OCI-LY1 (cell line): ENCODE results near the gene TF.

Experiments used
- H2AFZ ChIP-seq: fragments of 200-600 bp; sonication (generic), shearing (Covaris generic); 2 replicates; pipeline ENCODE4 v1.6.0; 2014; ENCODE audit warnings: antibody characterized with exemption, mild to moderate bottlenecking, low read length
- H3F3A ChIP-seq: fragments of 200-600 bp; sonication (generic), shearing (Covaris generic); 2 replicates; pipeline ENCODE4 v1.6.0; 2014; ENCODE audit warnings: mild to moderate bottlenecking, antibody characterized with exemption, low read length, moderate library complexity; ENCODE audit not compliant: insufficient read depth
- H3K27ac ChIP-seq: fragments of 200-600 bp; sonication (generic); 2 replicates; pipeline ENCODE4 v1.5.1; 2014; ENCODE audit warnings: low read length, mixed run types, mild to moderate bottlenecking, low read depth; ENCODE audit not compliant: poor library complexity, severe bottlenecking
- H3K27me3 ChIP-seq: fragments of 200-600 bp; sonication (generic); 2 replicates; pipeline ENCODE4 v1.6.0; 2014; ENCODE audit warnings: antibody characterized with exemption, mild to moderate bottlenecking, low read length, moderate library complexity; ENCODE audit not compliant: insufficient read depth
- H3K36me3 ChIP-seq: fragments of 200-600 bp; sonication (generic); 2 replicates; pipeline ENCODE4 v1.6.1; 2014; ENCODE audit warnings: mild to moderate bottlenecking, antibody characterized with exemption, low read length, moderate library complexity, mixed read lengths; ENCODE audit not compliant: insufficient read depth
- H3K4me1 ChIP-seq: fragments of 200-600 bp; sonication (generic); 2 replicates; pipeline ENCODE4 v1.5.1; 2014; ENCODE audit warnings: mild to moderate bottlenecking, low read length, moderate library complexity; ENCODE audit not compliant: insufficient read depth, severe bottlenecking
- H3K4me2 ChIP-seq: fragments of 200-600 bp; sonication (generic), shearing (Covaris generic); 2 replicates; pipeline ENCODE4 v1.6.1; 2014; ENCODE audit warnings: low read length
- H3K4me3 ChIP-seq: fragments of 200-600 bp; sonication (generic); 2 replicates; pipeline ENCODE4 v1.5.1; 2014; ENCODE audit warnings: low read length, low read depth, mild to moderate bottlenecking, mixed read lengths; ENCODE audit not compliant: poor library complexity, severe bottlenecking
- H3K79me2 ChIP-seq: fragments of 200-600 bp; shearing (Covaris generic); 2 replicates; pipeline ENCODE4 v1.6.1; 2016; ENCODE audit warnings: mixed run types, low read length, mixed read lengths; ENCODE audit not compliant: insufficient read depth
- H3K9ac ChIP-seq: fragments of 200-600 bp; sonication (generic), shearing (Covaris generic); 2 replicates; pipeline ENCODE4 v1.6.1; 2014; ENCODE audit warnings: mild to moderate bottlenecking, low read length, mixed read lengths
- H3K9me2 ChIP-seq: fragments of 200-600 bp; sonication (generic), shearing (Covaris generic); 2 replicates; pipeline ENCODE4 v1.6.1; 2014; ENCODE audit warnings: low read depth, mild to moderate bottlenecking, low read length, mixed read lengths
- H3K9me3 ChIP-seq: fragments of 200-600 bp; shearing (Covaris generic); 2 replicates; pipeline ENCODE4 v1.6.1; 2014; ENCODE audit warnings: low read length, mixed read lengths
- H4K20me1 ChIP-seq: fragments of 200-600 bp; sonication (generic), shearing (Covaris generic); 2 replicates; pipeline ENCODE4 v1.6.0; 2016; ENCODE audit warnings: mild to moderate bottlenecking, low read length; ENCODE audit not compliant: insufficient read depth
- EZH2 ChIP-seq: fragments of 200-600 bp; sonication (generic), shearing (Covaris generic); IDR thresholded peaks from 2 replicates; pipeline ENCODE4 v1.8.0; 2017; ENCODE audit warnings: borderline replicate concordance, mixed run types, mild to moderate bottlenecking, antibody characterized with exemption, low read length, moderate library complexity, mixed read lengths
- TF ChIP-seq, protein P1 (sequence below): fragments of 200-600 bp; sonication (generic), shearing (Covaris generic); IDR thresholded peaks from 2 replicates; pipeline ENCODE4 v1.5.1; 2017; ENCODE audit warnings: mild to moderate bottlenecking, antibody characterized with exemption, low read length, moderate library complexity, mixed read lengths

The TF gene

DNA sequence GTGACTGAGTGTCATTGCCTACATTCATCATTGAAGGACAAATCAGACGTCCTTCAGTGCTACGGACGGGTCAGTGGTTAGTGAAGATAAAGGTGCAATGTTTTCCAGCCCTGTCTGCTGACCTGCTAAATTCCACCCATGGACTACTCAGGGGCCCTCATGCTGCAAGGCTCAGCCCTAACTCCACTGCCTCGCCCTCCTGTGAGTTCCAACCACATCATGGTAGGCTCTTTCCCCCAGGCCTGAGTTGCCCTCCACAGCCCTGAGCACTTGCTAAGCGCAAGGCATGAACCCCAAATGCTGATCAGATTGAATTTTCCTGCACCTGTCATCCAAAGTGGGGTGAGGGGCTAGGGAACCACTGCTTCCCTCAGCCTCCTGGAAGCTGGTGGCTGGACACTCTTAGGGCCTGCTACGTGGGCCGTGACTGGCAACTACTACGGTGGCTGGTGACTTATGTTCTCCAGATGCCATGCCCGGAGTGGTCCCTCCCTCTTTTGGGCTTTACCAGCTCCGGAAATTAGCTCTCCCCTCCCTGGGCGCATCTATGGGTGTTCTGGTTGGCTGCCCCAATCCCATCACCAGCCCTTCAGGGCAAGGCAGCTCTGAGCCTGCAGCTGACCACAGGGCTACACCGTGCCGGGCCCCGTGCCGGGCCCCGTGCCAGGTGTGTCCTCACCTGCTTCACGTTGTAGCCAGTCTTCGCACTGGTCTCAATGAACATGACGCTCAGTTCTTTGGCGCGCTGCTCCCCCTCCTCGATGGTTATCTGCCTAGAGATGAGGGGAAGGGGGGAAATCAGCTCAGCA is 91.5 kb downstream of the TF start:
- Histone ChIP-seq H3F3A (no peaks in the 10 kb centered on the region), H3K36me3 (no peaks in the 10 kb centered on the region), H3K9ac (no peak overlapping the region), H4K20me1 (no peaks in the 10 kb centered on the region), H3K9me3 (no peaks in the 10 kb centered on the region), H3K9me2 (no peaks in the 10 kb centered on the region), H3K4me2 (no peak overlapping the region), H2AFZ (no peak overlapping the region), H3K27me3 (no peaks in the 10 kb centered on the region; the same call in 1 of the 2 replicates), H3K4me3 (no peak overlapping the region), H3K4me1 (no peaks in the 10 kb centered on the region), H3K27ac (no peak overlapping the region), H3K79me2 (no peaks in the 10 kb centered on the region)
- TF ChIP-seq, protein P1, sequence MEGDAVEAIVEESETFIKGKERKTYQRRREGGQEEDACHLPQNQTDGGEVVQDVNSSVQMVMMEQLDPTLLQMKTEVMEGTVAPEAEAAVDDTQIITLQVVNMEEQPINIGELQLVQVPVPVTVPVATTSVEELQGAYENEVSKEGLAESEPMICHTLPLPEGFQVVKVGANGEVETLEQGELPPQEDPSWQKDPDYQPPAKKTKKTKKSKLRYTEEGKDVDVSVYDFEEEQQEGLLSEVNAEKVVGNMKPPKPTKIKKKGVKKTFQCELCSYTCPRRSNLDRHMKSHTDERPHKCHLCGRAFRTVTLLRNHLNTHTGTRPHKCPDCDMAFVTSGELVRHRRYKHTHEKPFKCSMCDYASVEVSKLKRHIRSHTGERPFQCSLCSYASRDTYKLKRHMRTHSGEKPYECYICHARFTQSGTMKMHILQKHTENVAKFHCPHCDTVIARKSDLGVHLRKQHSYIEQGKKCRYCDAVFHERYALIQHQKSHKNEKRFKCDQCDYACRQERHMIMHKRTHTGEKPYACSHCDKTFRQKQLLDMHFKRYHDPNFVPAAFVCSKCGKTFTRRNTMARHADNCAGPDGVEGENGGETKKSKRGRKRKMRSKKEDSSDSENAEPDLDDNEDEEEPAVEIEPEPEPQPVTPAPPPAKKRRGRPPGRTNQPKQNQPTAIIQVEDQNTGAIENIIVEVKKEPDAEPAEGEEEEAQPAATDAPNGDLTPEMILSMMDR = no peak
- no peak for TF ChIP-seq EZH2

DNA sequence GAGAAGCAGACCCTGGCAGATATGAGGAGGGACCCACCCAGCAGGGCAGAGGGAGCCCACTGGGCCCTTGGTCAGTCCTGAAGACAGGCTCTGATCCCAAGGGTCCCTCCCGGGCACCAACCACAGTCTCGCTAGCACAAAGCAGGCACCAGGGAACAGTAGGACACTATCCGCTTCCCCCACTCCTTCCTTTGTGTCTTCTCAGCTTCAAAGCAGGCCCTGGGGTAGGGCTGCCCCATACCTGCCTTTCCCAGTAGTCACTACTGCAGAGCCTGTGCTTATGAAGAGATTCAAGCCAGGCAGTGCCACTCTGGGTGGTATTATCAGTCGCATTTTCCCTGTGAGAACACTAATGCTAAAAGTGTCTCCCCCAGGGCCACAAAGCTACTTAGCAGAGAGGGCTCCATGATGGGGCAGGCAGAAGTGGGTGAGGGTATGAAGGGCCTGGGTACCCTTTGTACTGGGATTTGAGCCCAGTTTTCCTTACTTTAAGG is 92.2 kb downstream of the TF start:
- Histone ChIP-seq H3K36me3 (no peaks in the 10 kb centered on the region), H3K9me3 (no peaks in the 10 kb centered on the region)

DNA sequence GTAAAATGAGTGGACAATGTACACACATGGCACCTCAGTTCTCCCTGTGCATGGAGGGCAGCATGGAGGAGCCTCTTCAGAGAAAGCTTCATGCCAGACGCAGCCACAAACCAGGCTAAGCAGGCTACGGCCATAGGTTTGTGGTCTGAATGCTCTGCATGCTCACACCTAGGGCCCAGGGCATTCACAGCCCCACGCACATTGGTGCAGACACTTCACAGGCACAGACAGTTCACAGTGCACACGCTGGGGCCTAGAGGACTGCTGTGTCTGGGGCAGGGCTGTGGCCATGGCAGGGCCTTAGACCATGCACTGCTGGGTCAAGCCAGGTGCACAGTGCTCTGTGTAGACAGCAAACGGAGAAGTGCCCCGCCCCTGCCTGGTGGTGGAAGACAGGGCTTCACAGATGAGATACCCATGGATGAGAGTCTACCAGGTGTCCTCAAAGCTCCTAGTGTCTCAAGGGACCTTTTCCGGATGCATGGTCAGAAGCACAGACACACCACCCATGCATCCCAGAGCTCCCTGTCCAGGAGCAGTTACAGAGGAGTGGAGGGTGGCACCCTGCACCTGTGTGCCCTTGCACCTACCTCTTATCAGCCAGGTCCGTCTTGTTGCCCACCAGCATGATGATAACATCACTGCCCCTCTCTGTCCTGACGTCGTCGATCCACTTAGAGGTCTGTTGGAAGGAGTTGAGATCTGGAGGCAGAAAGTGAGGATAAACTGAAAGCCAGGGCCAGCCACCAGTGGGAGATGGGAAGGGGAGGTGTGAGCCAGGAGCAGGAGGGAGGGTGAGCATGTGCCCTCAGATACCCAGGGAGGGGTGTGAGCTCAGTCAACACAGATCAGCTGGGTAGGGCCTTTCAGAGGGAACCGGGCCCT is 93.0 kb downstream of the TF start:
- Histone ChIP-seq H3K4me3 (no peak overlapping the region), H3K4me1 (no peaks in the 10 kb centered on the region), H3K9me3 (no peaks in the 10 kb centered on the region), H3K9ac (no peak overlapping the region), H3K4me2 (no peak overlapping the region), H3K79me2 (no peaks in the 10 kb centered on the region), H2AFZ (no peak overlapping the region), H4K20me1 (no peaks in the 10 kb centered on the region), H3K36me3 (no peaks in the 10 kb centered on the region), H3F3A (no peaks in the 10 kb centered on the region), H3K27me3 (no peaks in the 10 kb centered on the region; the same call in 1 of the 2 replicates), H3K9me2 (no peaks in the 10 kb centered on the region), H3K27ac (no peak overlapping the region)
- no peak for TF ChIP-seq EZH2
- TF ChIP-seq, protein P1 = no peak

More for the DNA sequence above, 92.2 kb downstream of the TF start:
- H2AFZ ChIP-seq = no peak overlapping the region
- H3K79me2 ChIP-seq = no peaks in the 10 kb centered on the region
- no peaks in the 10 kb centered on the region; the same call in 1 of the 2 replicates for H3K27me3 ChIP-seq
- H3F3A ChIP-seq = no peaks in the 10 kb centered on the region
- TF ChIP-seq, protein P1 = no peak
- no peak for TF ChIP-seq EZH2
- no peaks in the 10 kb centered on the region for H3K9me2 ChIP-seq
- H4K20me1 ChIP-seq = no peaks in the 10 kb centered on the region
- H3K4me3 ChIP-seq = no peak overlapping the region
- H3K9ac ChIP-seq = no peak overlapping the region
- H3K27ac ChIP-seq = no peak overlapping the region
- H3K4me1 ChIP-seq = no peaks in the 10 kb centered on the region
- no peak overlapping the region for H3K4me2 ChIP-seq
